Measurements from ENCODE around the gene DAW1. TPM values are rescaled to one million over a fixed set of nuclear protein-coding genes. Genes with fewer than 3 reads are reported as not detected.

DAW1 gene
- total RNA-seq, 1 donor from 2014 or later = not detected

DNA sequence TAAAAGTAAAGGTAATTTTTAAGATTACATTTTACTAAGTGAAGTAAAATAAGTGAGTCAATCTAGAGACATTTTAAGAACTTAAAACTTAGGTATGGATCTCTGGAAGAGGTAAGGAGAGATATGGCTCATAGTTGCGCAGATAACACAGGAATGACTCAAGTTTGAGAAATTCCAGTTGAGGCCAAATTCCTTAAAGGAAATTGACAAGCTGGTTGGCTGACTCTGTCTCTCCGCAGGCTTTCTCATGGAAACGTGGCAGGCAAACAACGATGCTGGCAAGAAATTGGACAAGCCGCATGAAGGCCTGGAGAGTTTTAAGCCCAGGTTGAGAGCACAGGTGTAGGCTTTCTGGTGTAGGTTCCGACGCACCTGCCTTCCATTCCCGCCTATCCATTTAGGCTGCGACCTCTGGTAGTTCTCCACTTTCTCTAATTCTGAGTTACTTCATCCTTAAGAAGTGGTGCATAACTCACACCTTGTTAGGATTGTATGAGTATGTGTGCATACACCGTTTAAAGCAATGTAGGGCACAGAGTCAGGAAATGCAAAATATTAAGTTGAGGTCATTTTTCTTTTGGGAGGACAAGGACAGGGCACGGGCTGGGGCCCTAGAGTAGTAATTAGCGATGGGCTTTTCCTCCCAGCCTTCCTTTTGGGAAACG lies 589 bp upstream of the DAW1 start:
- peak overlapping the region; percentile 65 to 66 for H3K27ac ChIP-seq
- H3K4me3 ChIP-seq = peak overlapping the region; percentile 40 to 65
- TF ChIP-seq, protein P1, sequence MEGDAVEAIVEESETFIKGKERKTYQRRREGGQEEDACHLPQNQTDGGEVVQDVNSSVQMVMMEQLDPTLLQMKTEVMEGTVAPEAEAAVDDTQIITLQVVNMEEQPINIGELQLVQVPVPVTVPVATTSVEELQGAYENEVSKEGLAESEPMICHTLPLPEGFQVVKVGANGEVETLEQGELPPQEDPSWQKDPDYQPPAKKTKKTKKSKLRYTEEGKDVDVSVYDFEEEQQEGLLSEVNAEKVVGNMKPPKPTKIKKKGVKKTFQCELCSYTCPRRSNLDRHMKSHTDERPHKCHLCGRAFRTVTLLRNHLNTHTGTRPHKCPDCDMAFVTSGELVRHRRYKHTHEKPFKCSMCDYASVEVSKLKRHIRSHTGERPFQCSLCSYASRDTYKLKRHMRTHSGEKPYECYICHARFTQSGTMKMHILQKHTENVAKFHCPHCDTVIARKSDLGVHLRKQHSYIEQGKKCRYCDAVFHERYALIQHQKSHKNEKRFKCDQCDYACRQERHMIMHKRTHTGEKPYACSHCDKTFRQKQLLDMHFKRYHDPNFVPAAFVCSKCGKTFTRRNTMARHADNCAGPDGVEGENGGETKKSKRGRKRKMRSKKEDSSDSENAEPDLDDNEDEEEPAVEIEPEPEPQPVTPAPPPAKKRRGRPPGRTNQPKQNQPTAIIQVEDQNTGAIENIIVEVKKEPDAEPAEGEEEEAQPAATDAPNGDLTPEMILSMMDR (IDR thresholded peaks at IDR 0.05) = no peak

GRCh38 chr2:227872676-227873075 lies 1.2 kb downstream of the DAW1 start:
- DNase-seq (ENCODE audit: low spot score in 2 of 2) = no peak
- no peak overlapping the region for H3K27ac ChIP-seq
- TF ChIP-seq, protein P1 (IDR thresholded peaks at IDR 0.05) = no peak
- peaks cover 7 to 30% of the 10 kb centered on the region in 2 donors for H3K4me1 ChIP-seq
- H3K36me3 ChIP-seq = no peaks in the 10 kb centered on the region
- no peaks in the 10 kb centered on the region for H3K9me3 ChIP-seq
- no peaks in the 10 kb centered on the region for H3K27me3 ChIP-seq
- H3K4me3 ChIP-seq = no peak overlapping the region
- intact Hi-C loops (cut with DNase I) = loop anchor here (10.0 kb wide), 4 partner anchors 398 to 1542 kb away; partner anchors contain the start of gene AGFG1

More for the DNA sequence above, 589 bp upstream of the DAW1 start:
- DNase-seq (ENCODE audit: low spot score in 2 of 2) = no peak
- H3K27me3 ChIP-seq = no peaks in the 10 kb centered on the region
- intact Hi-C loops (cut with DNase I) = loop anchor here (10.0 kb wide), 4 partner anchors 396 to 1544 kb away; partner anchors contain the start of gene AGFG1
- peaks cover 7 to 14% of the 10 kb centered on the region in 2 donors for H3K4me1 ChIP-seq
- no peaks in the 10 kb centered on the region for H3K9me3 ChIP-seq
- H3K36me3 ChIP-seq = no peaks in the 10 kb centered on the region

GRCh38 chr2:227876300-227876801 lies 4.9 kb downstream of the DAW1 start:
- TF ChIP-seq, protein P1 (IDR thresholded peaks at IDR 0.05) = no peak
- peak overlapping the region; percentile 73 to 81 for H3K27ac ChIP-seq
- intact Hi-C loops (cut with DNase I) = loop anchor here (1.0 to 10.0 kb wide), 5 partner anchors 58 to 1538 kb away; partner anchors contain the start of gene AGFG1

DNA sequence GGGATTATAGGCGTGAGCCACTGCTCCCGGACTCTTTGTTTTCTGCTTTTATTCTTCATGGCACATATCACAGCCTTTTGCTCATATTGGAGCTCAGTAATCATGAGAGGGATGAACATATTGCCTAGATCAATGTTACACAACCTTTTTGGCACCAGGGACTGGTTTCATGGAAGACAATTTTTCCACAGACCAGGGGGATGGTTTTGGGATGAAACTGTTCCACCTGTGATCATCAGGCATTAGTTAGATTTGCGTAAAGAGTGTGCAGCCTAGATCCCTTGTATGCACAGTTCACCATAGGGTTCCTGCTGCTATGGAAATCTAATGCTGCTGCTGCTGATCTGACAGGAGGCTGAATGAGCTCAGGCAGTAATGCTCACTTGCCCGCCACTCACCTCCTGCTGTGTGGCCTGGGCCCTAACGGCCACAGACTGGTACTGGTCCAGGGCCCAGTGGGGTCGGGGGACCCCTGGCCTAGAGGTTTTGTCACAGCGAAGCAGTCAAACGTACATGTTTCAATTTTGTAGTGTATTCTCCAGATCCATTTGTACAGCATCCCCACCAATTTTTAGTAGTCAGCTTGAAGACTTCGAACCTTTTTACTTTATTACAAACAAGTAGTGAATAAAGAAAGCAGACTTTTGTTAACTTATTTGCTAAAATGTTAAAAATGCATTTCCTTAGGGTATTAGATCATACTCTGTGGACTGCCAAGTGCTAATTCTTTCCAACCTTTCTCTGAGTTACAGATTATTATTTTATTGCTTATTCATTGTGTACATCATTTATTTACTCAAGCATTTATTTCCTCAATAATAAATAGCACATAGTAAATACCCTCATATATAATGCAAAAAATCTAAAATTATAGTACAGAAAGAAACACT lies 6.2 kb downstream of the DAW1 start:
- Histone ChIP-seq H3K4me3 (no peak overlapping the region), H3K27me3 (no peaks in the 10 kb centered on the region), H3K9me3 (no peaks in the 10 kb centered on the region), H3K27ac (peak overlapping the region; percentile 73 to 81), H3K36me3 (no peaks in the 10 kb centered on the region), H3K4me1 (peaks cover 0 to 36% of the 10 kb centered on the region in 2 donors)
- TF ChIP-seq, protein P1 (IDR thresholded peaks at IDR 0.05) = no peak
- intact Hi-C loops (cut with DNase I) = loop anchor here (10.0 kb wide), 4 partner anchors 403 to 1537 kb away; partner anchors contain the start of gene AGFG1
- no peak for DNase-seq (ENCODE audit: low spot score in 2 of 2)

More at GRCh38 chr2:227876300-227876801, 4.9 kb downstream of the DAW1 start:
- no peak overlapping the region for H3K4me3 ChIP-seq
- H3K4me1 ChIP-seq = peaks cover 3 to 33% of the 10 kb centered on the region in 2 donors
- no peak for DNase-seq (ENCODE audit: low spot score in 2 of 2)
- H3K27me3 ChIP-seq = no peaks in the 10 kb centered on the region
- no peaks in the 10 kb centered on the region for H3K36me3 ChIP-seq
- H3K9me3 ChIP-seq = no peaks in the 10 kb centered on the region

GRCh38 chr2:227880460-227880859 lies 9.0 kb downstream of the DAW1 start:
- DNase-seq (ENCODE audit: low spot score in 2 of 2) = no peak
- Histone ChIP-seq H3K4me1 (peaks cover 0 to 33% of the 10 kb centered on the region in 2 donors), H3K4me3 (no peak overlapping the region), H3K9me3 (no peaks in the 10 kb centered on the region), H3K36me3 (no peaks in the 10 kb centered on the region), H3K27ac (peak overlapping the region in 1 of 2 donors; percentile 37), H3K27me3 (no peaks in the 10 kb centered on the region)
- TF ChIP-seq, protein P1 (IDR thresholded peaks at IDR 0.05) = no peak
- intact Hi-C loops (cut with DNase I) = loop anchor here (10.0 kb wide), 1 partner anchor 476 kb away; no protein-coding TSS in a partner anchor
